ENCODE results near the gene DNAH17.
A peak's percentile ranks its signal among the peaks of the same experiment; 100 is the strongest.

The DNAH17 gene

GRCh38 chr17:78573955-78574354 is 3.2 kb downstream of the DNAH17 start:
- DNase-seq (ENCODE audit: insufficient read length, low spot score) = no peak
- TF ChIP-seq POLR2A (IDR thresholded peaks at IDR 0.05; ENCODE audit: low read depth, low read length) = no peak
- no peak for FAIRE-seq

DNA sequence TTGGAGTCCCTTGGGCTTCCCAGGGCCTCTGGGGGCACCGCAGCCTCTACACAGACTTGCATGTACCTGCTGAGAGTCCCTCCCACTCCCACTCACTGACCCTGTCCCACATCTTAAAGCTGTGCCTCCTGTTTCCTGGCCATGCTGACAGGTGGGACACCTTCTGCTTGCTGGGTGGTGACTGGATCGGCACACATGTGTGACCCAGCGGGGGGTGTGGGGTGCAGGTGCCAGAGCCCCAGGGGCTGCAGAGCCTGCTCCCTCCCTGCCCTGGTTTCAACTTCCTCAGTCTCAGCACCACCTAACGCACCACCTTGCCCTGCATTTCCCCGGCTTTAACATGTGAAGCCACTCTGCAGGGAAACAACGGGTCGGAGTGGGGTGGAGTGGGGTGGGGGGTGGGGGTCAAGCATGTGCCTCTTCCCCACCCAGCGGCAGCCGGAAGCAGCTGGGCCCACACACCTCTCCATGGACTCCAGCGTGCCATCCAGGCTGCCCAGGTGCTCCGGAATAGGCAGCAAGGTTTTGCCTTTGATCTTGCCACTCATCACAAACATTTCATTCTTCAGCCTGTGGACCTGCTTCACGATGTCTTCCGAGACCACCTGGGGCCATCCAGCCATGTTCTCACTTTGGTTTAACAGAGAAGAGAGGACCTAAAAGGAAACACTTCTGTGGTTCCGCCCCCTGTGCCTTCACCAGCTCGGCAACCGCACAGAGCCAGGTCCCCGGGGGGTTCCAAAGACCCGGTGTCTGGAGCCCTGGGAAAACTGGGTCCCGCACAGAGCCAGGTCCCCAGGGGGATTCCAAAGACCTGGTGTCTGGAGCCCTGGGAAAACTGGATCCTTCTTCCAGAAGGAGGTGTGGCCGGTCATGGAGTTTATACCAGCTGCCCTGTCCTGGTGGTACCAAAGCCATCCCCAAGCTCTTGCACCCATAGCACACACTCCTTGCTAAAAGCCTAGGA is 4.7 kb downstream of the DNAH17 start:
- no peak for DNase-seq (ENCODE audit: insufficient read length, low spot score)
- FAIRE-seq = no peak
- TF ChIP-seq POLR2A (IDR thresholded peaks at IDR 0.05; ENCODE audit: low read depth, low read length) = no peak

- no peak for TF ChIP-seq POLR2A (IDR thresholded peaks at IDR 0.05; ENCODE audit: low read depth, low read length)
- no peak for FAIRE-seq
- DNase-seq (ENCODE audit: insufficient read length, low spot score) = no peak
Observed at GRCh38 chr17:78571329-78571728, 5.9 kb downstream of the DNAH17 start.

DNA sequence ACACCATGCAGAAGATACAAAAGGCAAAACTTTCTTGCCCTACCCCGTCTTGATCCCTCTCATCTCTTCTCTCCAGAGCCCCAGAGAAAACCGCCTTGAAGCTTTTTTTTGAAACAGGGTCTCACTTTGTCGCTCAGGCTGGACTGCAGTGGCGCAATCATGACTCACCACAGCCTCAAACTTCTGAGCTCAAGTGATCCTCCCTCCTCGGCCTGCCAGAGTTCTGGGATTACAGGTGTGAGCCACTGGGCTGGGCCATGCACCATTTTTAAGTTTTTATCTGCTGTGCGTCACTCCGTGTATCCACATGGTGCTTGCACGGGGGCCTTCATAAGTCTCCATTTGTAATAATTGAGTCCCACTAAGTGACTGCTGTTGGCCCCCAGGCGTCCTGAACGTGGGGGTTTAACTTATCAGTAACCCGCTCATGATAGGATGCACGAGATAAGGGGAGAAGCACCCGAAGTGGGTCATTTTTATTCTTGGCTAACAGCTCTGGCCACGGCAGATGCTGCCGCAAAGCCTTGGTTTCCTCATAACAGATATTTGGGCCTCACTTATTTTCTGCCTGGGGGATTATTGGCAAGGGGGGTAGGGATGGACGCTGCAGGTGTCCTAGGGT is 8.6 kb downstream of the DNAH17 start:
- no peak for FAIRE-seq
- DNase-seq (ENCODE audit: insufficient read length, low spot score) = no peak
- TF ChIP-seq POLR2A (IDR thresholded peaks at IDR 0.05; ENCODE audit: low read depth, low read length) = no peak

GRCh38 chr17:78567991-78568390 is 9.2 kb downstream of the DNAH17 start:
- no peak for TF ChIP-seq POLR2A (IDR thresholded peaks at IDR 0.05; ENCODE audit: low read depth, low read length)
- no peak for FAIRE-seq
- no peak for DNase-seq (ENCODE audit: insufficient read length, low spot score)

GRCh38 chr17:78566947-78567346 is 10.2 kb downstream of the DNAH17 start:
- DNase-seq (ENCODE audit: insufficient read length, low spot score) (no peak), FAIRE-seq (no peak)
- no peak for TF ChIP-seq POLR2A (IDR thresholded peaks at IDR 0.05; ENCODE audit: low read depth, low read length)

DNA sequence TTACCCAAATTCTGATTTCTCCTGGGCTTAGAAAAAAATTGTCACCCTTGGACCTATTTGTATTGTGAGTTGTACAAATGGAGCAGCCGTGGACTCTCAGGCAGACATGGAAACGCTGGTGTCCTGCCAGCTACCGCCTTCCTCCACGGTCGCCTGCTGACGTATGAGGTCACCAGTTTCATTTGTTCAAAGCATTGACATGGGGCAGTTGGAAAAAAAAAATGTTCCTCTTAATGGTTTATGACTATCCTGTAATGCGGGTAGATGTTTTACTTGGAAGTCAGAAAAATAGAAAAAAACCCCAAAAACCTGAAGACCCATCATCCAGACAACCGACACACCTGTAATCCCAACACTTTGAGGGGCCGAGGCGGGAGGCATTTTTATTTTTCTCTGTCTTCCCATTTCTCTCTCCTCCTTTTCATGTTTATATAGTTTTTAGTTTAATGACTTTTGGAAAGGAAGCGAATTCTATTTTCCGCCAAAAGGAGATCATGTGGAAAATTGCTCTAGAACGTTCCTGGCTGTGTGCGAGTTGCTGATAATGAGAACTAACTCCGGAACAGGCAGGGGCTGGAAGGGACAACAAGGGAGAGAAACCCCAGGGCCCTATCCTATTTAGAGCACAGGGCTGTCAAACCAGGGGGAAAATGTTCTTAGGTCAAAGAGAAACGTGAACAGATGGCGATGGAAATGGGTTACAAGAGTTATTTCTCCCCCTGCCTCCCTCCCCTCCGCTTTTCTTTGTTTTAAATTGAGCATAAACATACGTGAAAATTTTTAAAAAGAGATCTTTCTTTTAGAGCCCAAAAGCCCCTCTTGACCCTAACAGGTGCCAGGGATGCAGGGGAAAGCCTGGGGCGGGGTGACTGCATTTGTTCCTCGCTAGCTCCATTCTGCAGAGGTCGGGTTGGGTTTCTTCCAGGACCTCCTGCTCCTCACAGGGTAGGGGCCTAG is 13.7 kb downstream of the DNAH17 start:
- FAIRE-seq (no peak), DNase-seq (ENCODE audit: insufficient read length, low spot score) (no peak)
- no peak for TF ChIP-seq POLR2A (IDR thresholded peaks at IDR 0.05; ENCODE audit: low read depth, low read length)

DNA sequence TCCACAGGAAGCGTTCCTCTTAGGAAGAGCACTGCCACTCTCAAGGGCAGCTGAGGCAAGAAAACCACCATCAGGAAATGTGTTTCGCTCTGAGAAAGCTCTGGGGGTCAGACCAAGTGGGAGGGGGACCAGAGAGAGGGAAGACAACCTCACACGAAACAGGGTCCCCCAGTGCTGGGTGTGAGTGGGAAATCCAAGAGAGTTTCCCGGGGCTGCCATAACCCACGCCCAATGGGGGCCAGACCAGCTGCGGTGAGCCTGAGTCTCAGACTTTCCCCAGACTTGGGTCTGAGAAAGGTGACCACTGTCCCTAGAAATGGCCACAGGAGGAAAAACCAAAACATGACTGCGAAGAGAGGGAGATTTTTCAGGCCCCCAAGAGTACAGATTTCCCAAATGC is 14.5 kb downstream of the DNAH17 start:
- FAIRE-seq (no peak), DNase-seq (ENCODE audit: insufficient read length, low spot score) (no peak)
- TF ChIP-seq POLR2A (IDR thresholded peaks at IDR 0.05; ENCODE audit: low read depth, low read length) = no peak

GRCh38 chr17:78561166-78561565 is 16.0 kb downstream of the DNAH17 start:
- FAIRE-seq (no peak), DNase-seq (ENCODE audit: insufficient read length, low spot score) (no peak)
- TF ChIP-seq POLR2A (IDR thresholded peaks at IDR 0.05; ENCODE audit: low read depth, low read length) = no peak

DNA sequence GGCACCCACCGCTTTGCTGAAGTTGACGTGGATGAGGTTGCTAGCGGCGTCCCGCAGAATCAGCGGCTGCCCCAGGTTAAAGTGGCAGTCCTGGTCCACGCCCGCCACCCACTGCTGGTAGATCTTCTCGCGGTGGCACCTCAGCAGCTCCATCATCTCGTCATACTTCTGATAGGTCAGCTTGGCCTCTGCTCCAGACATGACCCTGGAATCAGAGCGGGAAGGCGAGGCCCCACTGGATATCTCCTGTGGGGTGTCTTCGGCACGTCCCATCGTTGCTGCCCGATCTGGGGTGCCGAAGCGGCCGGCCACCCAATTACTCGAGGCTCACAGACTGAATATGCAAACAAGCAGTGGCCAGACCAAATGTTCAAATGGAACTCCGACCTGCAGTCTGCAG is 16.5 kb downstream of the DNAH17 start:
- FAIRE-seq (no peak), DNase-seq (ENCODE audit: insufficient read length, low spot score) (no peak)
- TF ChIP-seq POLR2A (IDR thresholded peaks at IDR 0.05; ENCODE audit: low read depth, low read length) = no peak

DNA sequence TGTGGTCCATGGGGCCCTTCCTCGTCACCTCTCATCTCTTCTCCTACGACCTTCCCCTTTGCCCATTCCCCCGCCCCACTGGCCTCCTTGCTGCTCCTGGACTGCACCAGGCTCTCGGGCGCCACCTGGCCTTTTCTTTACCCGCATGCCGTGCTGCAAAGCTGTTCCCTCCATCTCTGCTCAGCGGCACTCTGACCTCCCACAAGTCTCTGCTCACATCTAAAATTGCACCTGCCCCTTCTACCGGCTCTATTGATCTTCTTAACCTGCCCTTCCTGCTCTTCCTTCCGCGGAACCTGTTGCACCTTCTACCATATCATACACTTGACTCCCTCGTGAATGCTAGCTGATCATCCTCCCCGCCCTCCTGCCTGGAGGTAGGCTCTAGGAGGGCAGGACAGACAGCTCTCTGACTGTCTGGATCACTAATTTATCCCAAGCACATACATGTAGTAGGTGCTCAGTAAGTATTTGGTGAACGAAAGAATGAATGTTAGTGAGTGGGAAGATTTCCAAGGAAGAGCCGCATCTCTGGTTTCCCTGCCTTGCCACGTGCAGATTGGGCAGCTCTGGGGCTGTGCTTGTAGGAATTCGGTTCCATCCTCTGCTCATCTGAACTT is 17.3 kb downstream of the DNAH17 start:
- TF ChIP-seq POLR2A (IDR thresholded peaks at IDR 0.05; ENCODE audit: low read depth, low read length) = no peak
- no peak for FAIRE-seq
- no peak for DNase-seq (ENCODE audit: insufficient read length, low spot score)

GRCh38 chr17:78558989-78559388 is 18.2 kb downstream of the DNAH17 start:
- DNase-seq (ENCODE audit: insufficient read length, low spot score) (no peak), FAIRE-seq (no peak)

GRCh38 chr17:78558181-78558850 is 18.9 kb downstream of the DNAH17 start:
- no peak for TF ChIP-seq POLR2A (IDR thresholded peaks at IDR 0.05; ENCODE audit: low read depth, low read length)
- FAIRE-seq (no peak), DNase-seq (ENCODE audit: insufficient read length, low spot score) (peak; percentile 39)

More at GRCh38 chr17:78558989-78559388, 18.2 kb downstream of the DNAH17 start:
- no peak for TF ChIP-seq POLR2A (IDR thresholded peaks at IDR 0.05; ENCODE audit: low read depth, low read length)

Data from H54 (cell line).